Kidney (tissue), 14 donors: ENCODE measurements around the gene HSD17B8. TPM values are rescaled to one million over a fixed set of nuclear protein-coding genes. Genes with fewer than 3 reads are reported as not detected.

ENCODE experiments used
- DNase-seq, 5 donors: peaks; one replicate each; pipeline ENCODE4 v3.0.0-alpha.2; 2013 to 2020
- FAIRE-seq: peaks from 2 replicates; lab custom pipeline; 2012; peaks lifted over from hg19 to GRCh38; lab: Jason Lieb, UNC
- H3K27ac ChIP-seq, 2 donors: one replicate each; pipeline ENCODE4 v1.7.0; 2013; ENCODE audit warnings: low read depth in 2 of 2, low read length in 2 of 2, inconsistent platforms in 1 of 2
- H3K27me3 ChIP-seq: one replicate; pipeline ENCODE4 v1.7.1; 2013; ENCODE audit warnings: low read length, inconsistent platforms; ENCODE audit not compliant: control insufficient read depth, insufficient read depth
- H3K36me3 ChIP-seq, 3 donors: one replicate each; pipeline versions ENCODE4 v1.7.0 to v1.7.1; 2013; ENCODE audit warnings: low read length in 3 of 3, control low read depth in 1 of 3, inconsistent platforms in 1 of 3; ENCODE audit not compliant: insufficient read depth in 3 of 3, control insufficient read depth in 2 of 3
- H3K4me1 ChIP-seq, 3 donors: one replicate each; pipeline versions ENCODE4 v1.7.0 to v1.7.1; 2013; ENCODE audit warnings: low read length in 3 of 3, inconsistent platforms in 1 of 3, low read depth in 1 of 3; ENCODE audit not compliant: control insufficient read depth in 2 of 3, insufficient read depth in 2 of 3
- H3K4me3 ChIP-seq, 3 donors: one replicate each; pipeline versions ENCODE4 v1.7.0 to v1.8.1; 2013; ENCODE audit warnings: low read length in 3 of 3, control low read depth in 1 of 3, inconsistent platforms in 1 of 3
- H3K9ac ChIP-seq, 3 donors: one replicate each; pipeline versions ENCODE4 v1.7.0 to v1.7.1; 2013; ENCODE audit warnings: low read length in 3 of 3, control low read depth in 1 of 3, inconsistent platforms in 1 of 3
- H3K9me3 ChIP-seq, 3 donors: one replicate each; pipeline versions ENCODE4 v1.7.0 to v1.7.1; 2013; ENCODE audit warnings: low read length in 3 of 3, control low read depth in 1 of 3, inconsistent platforms in 1 of 3; ENCODE audit not compliant: control insufficient read depth in 2 of 3, insufficient read depth in 1 of 3
- CTCF ChIP-seq: IDR thresholded peaks from 3 replicates; pipeline ENCODE4 v1.5.1; 2012; ENCODE audit warnings: mild to moderate bottlenecking, moderate library complexity, borderline replicate concordance; ENCODE audit not compliant: insufficient read depth; ENCODE audit errors: extremely low read depth
- intact Hi-C: fragments of 100-400 bp; cut with DNase I; formaldehyde crosslinking; loops from one replicate; pipeline ENCODE4 v1.11.1; 2022
- polyA plus RNA-seq: library from polyadenylated mRNA; stranded (reverse); fragments of 350-450 nt; fragmentation: Illumina TruSeq; extraction: RNeasy Lipid Tissue Mini Kit (QIAGEN cat#74804); gene quantifications from one replicate; pipeline ENCODE4 v1.2.3, GENCODE V29; 2014; ENCODE audit warnings: low read depth, low replicate concordance; ENCODE audit not compliant: insufficient read depth
- total RNA-seq: library from RNA; stranded (reverse); fragmentation: NEBNext Ultra II Directional; extraction: Animal tissue kit (Norgen Biotek cat#: 25700); gene quantifications from one replicate; pipeline ENCODE4 v1.2.1, GENCODE V29; 2021
- donor health status: control.
- donor health status: control.
- donor health status: control.
- donor health status: control.
- donor health status: control.
- donor health status: DM: yes; HTN: yes; CAD: no.
- donor health status: Normal renal cell carcinoma (clear cell type).

Gene HSD17B8
- total and polyA plus RNA-seq, 2 donors from 2014 or later: 26.6 to 83.0 TPM

- DNase-seq (no peak), FAIRE-seq (no peak)
- Histone ChIP-seq H3K4me1 (peaks cover 0 to 4% (median 0%) of the 10 kb centered on the region in 3 donors), H3K9me3 (no peaks in the 10 kb centered on the region), H3K4me3 (no peak overlapping the region), H3K9ac (no peak overlapping the region), H3K27me3 (no peaks in the 10 kb centered on the region), H3K27ac (no peak overlapping the region), H3K36me3 (no peaks in the 10 kb centered on the region)
- TF ChIP-seq CTCF: no peak
- intact Hi-C loops: no loop called here
Measured at GRCh38 chr6:33165581-33166258, 38.7 kb upstream of the HSD17B8 start.

DNA sequence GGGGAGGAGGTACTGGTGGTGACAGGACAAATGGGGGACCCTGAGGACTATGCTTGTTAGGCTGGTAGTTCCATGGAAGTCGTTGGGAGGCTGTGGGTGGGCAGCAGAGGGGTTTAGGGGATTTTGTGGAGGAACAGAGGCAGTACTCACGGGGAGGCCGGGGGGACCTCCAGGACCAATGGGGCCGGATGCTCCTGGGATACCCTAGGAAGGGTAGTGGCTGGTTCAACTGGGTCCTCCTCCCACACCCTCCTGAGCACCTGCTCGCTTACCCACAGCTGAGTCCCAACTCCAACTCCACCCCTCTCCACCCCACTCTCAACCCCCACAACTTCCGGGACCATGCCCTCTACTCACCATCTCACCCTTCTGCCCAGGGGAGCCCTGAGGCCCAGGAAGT lies 38.1 kb upstream of the HSD17B8 start:
- DNase-seq (no peak), FAIRE-seq (no peak)
- H3K27ac ChIP-seq: no peak overlapping the region
- no peak overlapping the region for H3K9ac ChIP-seq
- H3K4me3 ChIP-seq: no peak overlapping the region
- no peak for TF ChIP-seq CTCF
- peaks cover 0 to 4% (median 0%) of the 10 kb centered on the region in 3 donors for H3K4me1 ChIP-seq
- H3K9me3 ChIP-seq: no peaks in the 10 kb centered on the region
- intact Hi-C loops: no loop called here
- H3K27me3 ChIP-seq: no peaks in the 10 kb centered on the region
- no peaks in the 10 kb centered on the region for H3K36me3 ChIP-seq

DNA sequence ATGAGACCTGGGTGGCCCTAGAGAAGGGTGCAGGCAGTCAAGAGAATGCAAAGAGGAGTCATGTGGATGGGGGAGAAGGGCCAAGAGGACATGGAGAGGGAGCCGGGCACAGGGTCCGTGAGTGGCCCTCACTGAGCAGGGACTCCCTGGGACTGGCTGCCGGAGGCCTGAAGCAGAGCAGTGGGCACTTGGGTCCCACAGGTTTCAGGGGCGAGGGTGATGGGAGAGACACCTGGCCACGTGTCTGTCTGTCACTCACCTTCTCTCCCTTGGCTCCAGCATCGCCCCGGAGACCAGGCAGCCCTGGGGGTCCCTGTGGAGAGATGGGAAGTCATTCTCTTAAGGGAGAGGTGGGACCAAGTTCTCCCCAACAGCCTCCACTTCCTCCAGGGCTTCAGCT lies 37.6 kb upstream of the HSD17B8 start:
- Histone ChIP-seq H3K4me1 (peaks cover 0 to 3% (median 0%) of the 10 kb centered on the region in 3 donors), H3K36me3 (no peaks in the 10 kb centered on the region), H3K9me3 (no peaks in the 10 kb centered on the region), H3K9ac (no peak overlapping the region), H3K27ac (no peak overlapping the region), H3K4me3 (no peak overlapping the region), H3K27me3 (no peaks in the 10 kb centered on the region)
- no peak for DNase-seq
- TF ChIP-seq CTCF: no peak
- intact Hi-C loops: no loop called here
- FAIRE-seq: no peak
